HG02763 (cell line): ENCODE results near the gene DLGAP1.

Source experiments
- ATAC-seq: cut with Tn5 transposase; IDR thresholded peaks from one replicate; pipeline ENCODE4 v1.9.1; 2021; ENCODE audit warnings: mild to moderate bottlenecking, moderate library complexity; ENCODE audit not compliant: unreplicated experiment

The DLGAP1 gene

GRCh38 chr18:3960142-3960541 lies 495.0 kb downstream of the DLGAP1 start:
- no peak for ATAC-seq

- ATAC-seq: no peak
These were observed 503.1 kb downstream of the DLGAP1 start for GRCh38 chr18:3952031-3952430.

DNA sequence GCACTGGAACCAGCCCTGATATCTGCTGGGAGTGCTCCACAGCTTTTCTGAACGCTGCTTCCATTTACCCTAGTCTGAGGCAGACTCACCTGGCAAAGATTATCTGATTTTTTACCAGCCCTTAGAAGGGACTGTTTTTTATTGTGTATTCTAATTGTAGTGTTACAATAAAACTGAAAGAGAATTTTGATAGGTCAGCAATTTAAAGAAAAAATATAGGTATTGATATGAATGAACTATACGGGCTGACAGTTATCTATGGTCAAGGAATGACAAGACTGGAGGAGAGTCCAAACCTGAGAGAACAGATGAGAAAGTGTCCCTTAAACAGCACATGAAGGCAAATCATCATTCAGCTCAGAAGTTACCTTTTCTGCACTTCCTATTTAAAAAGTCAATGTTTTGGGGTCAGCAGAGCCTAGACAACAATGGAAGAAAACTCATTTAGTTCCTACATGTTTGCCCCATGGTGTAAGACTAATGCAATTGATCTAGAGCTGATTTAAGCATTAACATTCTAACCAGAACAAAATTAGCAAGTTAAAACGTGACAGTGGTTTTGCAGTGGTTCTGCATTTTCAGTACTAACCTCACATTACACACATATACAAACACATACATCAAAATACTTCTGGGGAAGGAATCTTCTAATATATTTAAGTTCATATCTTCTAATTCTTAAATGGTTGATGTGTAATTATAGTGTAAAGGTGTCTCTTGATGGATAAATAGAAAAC lies 504.3 kb downstream of the DLGAP1 start:
- no peak for ATAC-seq

- no peak for ATAC-seq
These were observed 506.1 kb downstream of the DLGAP1 start for GRCh38 chr18:3948958-3949357.

GRCh38 chr18:3947383-3947782 lies 507.7 kb downstream of the DLGAP1 start:
- ATAC-seq: no peak

DNA sequence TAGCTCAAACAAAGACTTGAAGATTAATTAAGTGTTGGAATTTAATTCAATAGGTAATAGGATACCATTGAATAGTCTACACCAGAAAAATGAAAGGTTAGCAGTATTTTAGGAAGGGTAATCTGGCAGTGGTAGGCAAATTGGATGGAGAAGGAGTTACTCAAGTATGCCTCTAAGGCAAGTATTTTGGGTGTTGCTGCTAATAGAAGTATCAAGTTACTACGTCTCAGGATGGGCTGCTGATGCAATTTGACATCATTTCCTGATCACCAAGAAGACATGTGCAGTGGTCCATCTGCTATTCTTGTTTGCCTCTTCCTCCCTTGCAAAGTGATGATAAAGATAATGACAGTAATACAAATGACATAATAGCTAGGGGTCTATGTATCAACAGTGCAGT lies 519.8 kb downstream of the DLGAP1 start:
- ATAC-seq: no peak

DNA sequence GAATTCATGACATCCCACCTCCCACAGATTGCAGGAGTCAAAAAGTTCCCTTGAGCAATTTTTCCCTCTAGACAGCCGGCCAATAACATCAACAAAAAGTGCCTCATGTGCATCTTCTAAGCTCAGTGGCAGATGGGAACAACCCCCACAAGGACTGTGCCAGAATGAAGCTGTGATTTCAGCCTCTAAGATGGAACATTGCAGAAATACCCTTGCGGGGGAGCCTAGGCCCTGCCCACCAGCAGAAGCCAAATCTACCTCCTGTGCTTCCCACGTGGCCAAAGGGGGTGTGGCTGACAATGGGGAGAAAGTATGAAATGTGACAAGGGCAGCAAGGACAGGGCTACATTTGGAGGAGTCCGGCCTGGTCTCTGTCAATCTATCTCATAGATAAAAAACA lies 522.8 kb downstream of the DLGAP1 start:
- ATAC-seq: no peak

- ATAC-seq: no peak
These were observed 523.5 kb downstream of the DLGAP1 start for GRCh38 chr18:3931542-3932112.

- ATAC-seq: no peak
These were observed 524.1 kb downstream of the DLGAP1 start for GRCh38 chr18:3931013-3931315.

DNA sequence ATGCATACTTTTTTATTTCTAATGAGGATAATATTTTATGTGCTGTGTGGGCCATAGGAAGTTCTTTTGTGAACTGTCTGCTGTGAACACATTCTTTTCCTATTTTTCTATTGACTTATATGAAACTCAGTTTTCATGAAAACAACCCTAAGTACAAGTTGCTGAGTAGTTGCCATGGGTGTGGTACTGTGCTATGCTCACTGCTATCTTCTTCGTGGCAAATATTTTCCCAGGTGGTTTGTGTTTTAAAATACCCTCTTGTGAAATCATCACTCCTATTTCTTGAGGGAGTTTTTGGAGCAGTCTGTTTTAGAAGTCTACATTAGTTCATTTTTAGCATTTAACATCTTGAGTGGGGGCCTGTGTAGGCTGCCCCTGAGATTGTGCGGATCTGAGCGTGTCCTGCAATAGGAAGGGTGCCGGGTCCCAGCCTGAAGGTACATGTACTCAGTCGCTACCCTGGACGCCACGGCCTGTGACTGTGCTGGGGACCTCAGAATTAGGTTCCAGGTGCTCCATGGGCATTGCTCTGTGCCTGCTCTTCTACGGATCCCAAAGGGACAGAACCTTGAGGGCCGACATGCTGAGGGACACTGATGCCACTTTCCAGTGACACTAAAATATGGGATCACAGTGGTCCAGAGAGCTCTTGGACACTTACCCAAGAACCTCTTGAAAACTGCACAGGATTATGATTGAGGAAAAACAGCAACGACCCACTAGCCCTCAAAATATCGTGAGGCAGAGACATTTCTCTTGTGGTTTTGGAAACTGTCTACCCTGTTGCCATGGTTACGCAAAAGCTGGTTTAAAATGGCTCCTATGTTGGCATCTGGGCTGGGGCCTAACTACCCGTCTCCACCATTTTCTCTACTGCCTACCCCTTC lies 524.7 kb downstream of the DLGAP1 start:
- ATAC-seq: no peak

DNA sequence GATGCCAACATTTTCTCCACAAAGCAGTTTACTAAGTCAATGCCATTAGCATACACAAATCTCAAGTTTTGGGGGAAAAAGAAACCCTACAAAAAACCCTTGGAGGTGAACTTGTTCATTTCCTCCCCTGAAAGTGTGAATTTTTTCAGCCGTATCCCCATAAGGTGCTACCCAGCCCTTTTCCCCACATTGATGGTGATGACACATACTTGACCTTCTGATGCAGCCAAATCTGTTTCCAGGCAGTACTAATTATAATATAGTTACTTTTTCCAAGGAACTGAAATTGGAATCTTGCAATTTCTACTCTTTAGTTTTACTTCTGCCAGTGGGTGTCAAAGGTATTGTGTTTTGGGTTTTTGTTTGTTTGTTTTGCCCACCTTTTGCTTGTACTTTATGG lies 530.7 kb downstream of the DLGAP1 start:
- no peak for ATAC-seq

DNA sequence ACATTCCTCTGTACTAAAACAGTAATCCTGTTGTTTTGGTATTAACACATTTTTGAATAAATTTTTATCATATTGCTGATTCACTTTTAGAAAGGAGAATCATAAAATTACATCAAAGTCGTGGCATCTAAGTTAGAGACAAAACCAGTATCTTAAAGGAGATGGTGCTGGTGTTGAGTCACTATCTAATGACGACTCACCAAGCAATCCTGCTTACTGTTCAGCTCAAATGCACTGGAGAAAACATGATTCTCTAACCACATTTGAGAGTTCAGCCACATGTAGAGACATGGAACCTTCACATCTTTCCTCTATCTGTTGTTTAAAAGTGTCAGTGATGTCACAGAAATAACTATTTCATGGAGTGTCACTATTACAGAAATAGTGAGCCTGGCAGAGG lies 531.4 kb downstream of the DLGAP1 start:
- no peak for ATAC-seq

DNA sequence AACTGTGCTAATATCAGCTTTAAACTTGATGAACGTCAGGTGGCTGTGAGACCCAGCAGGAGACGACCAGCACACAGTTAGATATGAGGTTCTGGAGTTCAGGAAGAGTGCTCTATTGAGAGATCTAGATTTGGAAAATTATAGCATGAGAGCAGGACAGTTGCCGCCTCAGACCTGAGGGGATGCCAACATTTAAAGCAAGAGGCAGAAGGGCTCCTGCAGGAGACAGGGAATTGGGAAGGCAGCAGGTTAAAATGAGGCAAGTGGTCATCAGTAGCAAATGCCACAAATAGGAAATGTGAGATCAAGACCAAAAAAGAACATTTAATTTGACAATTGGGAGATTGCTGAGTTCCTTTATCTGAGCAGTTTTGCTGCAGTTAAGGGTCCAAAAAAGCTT lies 533.3 kb downstream of the DLGAP1 start:
- no peak for ATAC-seq

- ATAC-seq: no peak
These were observed 534.3 kb downstream of the DLGAP1 start for GRCh38 chr18:3920832-3921231.

GRCh38 chr18:3919396-3920061 lies 535.6 kb downstream of the DLGAP1 start:
- no peak for ATAC-seq

DNA sequence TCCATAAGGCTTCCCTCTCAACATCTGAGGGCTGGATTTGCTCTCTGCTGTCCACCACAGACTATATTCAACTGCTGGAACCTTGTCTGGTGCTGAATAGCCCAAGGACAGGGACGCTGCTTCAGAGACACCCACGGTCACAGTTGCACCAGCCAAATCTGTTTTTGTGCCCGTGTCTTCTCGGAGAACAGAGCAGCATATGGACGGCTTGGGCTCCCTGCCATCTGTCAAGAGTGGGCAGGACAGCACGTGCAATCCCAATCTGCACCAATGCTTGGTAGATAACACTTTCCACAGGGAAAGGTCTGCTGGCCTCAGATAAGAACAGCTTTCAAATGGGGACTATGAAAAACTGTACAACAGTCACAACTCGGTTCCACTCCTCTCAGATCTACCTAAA lies 539.0 kb downstream of the DLGAP1 start:
- ATAC-seq: no peak

DNA sequence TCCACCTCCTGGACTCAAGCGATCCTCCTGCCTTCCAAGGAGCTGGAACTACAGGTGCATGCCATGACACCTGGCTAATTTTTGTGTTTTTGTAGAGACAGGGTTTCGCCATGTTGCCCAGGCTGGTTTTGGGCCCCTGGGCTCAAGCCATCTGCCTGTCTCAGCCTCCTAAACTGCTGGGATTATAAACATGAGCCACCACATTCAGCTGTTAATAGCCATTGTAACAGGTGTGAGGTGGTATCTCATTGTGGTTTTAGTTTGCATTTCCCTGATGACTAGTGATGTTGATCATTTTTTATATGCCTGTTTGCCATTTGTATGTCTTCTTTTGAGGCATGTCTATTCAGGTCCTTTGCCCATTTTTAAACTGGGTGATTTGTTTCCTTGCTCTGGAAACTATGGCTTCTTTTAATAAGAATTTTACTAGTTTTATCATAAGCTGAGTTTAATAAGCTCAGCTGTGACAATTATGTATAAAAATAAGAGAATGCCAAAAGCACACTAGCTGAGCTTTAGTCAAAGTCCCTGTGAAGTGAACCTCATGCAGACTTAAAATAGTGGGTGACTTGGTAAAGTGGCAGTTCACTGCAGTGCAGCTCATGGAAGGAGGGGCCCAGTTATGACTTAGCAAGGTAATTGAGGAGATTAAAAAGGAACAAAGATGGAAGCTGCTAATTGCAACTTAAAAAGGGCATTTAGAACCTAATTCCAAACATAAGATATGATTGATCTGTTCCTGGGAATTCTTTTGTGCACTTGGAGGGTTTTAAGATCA lies 540.1 kb downstream of the DLGAP1 start:
- no peak for ATAC-seq

DNA sequence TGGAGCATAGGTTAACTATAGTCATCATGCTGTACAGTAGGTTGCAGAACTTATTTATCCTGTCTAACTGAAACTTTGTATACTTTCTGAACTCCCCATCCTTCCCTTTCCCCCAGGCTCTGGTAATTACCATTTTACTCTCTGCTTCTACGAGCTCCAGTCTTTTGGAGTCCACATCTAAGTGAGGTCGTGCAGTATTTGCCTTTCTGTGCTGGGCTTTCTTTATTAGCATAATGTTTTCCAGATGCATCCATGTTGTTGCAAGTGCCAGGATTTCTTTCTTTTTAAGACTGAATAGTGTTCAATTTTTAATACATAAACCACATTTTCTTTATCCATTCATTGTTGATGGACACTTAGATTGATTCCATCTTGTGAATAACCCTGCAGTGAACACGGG lies 541.0 kb downstream of the DLGAP1 start:
- ATAC-seq: no peak

- ATAC-seq: no peak
These were observed 542.4 kb downstream of the DLGAP1 start for GRCh38 chr18:3912705-3913104.

- no peak for ATAC-seq
These were observed 543.7 kb downstream of the DLGAP1 start for GRCh38 chr18:3911413-3911812.

DNA sequence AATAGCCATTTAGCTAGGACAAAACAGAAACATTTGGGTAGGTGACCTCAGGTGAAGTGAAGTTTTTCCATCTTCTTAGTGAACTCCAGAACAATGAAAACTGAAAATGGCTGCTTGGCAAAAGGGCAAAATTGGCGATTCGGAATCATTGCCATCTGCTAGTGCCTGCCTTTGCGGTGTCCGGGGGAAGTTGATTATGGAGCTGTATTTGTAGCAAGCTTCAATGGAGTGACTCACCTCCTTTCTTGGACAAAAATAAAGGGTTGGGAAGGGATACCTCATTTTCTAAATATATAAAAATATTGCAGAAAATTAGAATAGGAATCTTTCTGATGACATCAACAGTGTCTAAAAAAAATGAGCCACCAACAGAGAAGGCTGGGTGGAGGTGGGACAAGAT lies 544.6 kb downstream of the DLGAP1 start:
- ATAC-seq: no peak
